Measurements from ENCODE around the gene DOCK11. TPM values are rescaled to one million over a fixed set of nuclear protein-coding genes. Genes with fewer than 3 reads are reported as not detected.

DOCK11 gene
- total RNA-seq, 1 donor from 2014 or later: 14.0 TPM

DNA sequence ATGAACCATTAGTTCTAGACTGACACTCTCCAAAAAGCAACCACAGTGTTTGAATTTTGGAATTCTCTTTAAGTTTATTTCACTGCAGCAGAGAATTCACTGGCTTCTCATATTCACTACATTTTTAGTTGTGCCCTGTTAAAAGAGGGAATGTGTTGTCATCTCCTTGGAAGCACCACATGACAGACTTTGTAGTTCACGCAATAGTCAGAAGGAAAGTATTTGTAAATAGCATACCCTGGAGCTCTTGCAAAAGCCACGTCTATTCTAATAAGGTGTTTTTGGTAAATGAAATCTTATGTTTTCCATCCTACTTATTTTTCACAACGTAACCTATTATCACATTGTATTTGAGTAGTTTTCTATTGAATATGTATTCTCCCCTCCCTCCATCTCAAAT, 25.8 kb downstream of the DOCK11 start:
- H3K4me3 Mint-ChIP-seq: no peak overlapping the region
- no peaks in the 10 kb centered on the region for H3K9me3 Mint-ChIP-seq
- H3K4me1 Mint-ChIP-seq (ENCODE audit: unreplicated experiment): no peaks in the 10 kb centered on the region
- no peak overlapping the region for H3K27ac Mint-ChIP-seq
- H3K36me3 Mint-ChIP-seq: no peaks in the 10 kb centered on the region
- no peaks in the 10 kb centered on the region for H3K27me3 Mint-ChIP-seq
- no peak for DNase-seq (ENCODE audit: extremely low spot score, unreplicated experiment)
- TF ChIP-seq, protein P1, sequence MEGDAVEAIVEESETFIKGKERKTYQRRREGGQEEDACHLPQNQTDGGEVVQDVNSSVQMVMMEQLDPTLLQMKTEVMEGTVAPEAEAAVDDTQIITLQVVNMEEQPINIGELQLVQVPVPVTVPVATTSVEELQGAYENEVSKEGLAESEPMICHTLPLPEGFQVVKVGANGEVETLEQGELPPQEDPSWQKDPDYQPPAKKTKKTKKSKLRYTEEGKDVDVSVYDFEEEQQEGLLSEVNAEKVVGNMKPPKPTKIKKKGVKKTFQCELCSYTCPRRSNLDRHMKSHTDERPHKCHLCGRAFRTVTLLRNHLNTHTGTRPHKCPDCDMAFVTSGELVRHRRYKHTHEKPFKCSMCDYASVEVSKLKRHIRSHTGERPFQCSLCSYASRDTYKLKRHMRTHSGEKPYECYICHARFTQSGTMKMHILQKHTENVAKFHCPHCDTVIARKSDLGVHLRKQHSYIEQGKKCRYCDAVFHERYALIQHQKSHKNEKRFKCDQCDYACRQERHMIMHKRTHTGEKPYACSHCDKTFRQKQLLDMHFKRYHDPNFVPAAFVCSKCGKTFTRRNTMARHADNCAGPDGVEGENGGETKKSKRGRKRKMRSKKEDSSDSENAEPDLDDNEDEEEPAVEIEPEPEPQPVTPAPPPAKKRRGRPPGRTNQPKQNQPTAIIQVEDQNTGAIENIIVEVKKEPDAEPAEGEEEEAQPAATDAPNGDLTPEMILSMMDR (conservative IDR thresholded peaks at IDR 0.05): no peak

DNA sequence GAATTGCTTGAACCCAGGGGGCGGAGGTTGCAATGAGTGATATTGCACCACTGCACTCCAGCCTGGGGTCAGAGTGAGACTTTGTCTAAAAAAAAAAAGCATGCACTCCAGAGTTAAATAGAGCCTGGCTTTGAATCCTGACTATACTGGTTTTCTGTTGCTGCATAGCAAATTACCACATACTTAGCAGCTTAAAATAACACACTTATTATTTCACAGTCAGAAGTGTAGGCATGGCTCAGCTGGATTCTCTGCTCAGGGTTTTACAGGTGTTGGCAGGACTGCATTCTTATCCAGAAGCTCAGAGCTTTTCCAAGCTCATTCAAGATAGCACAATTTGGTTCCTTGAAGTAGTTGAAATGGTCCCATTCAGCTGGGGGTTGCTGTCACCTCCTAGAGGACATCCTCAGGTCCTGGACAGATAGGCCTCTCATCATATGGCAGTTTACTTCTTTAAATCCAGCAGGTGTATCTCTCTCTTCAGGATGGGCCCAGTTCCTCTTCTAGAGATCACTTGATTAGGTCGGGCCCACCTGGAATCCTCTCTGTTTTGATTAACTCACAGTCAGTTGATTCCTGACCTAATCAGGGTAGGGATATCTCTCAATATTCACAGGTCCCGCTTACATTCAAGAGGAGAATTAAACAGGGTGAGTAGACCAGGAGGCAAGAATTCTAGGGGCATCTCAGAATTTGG, 26.8 kb downstream of the DOCK11 start:
- Mint-ChIP-seq H3K4me3 (no peak overlapping the region), H3K9me3 (no peaks in the 10 kb centered on the region), H3K27me3 (no peaks in the 10 kb centered on the region), H3K4me1 (ENCODE audit: unreplicated experiment) (no peaks in the 10 kb centered on the region), H3K36me3 (no peaks in the 10 kb centered on the region), H3K27ac (no peak overlapping the region)
- TF ChIP-seq, protein P1 (conservative IDR thresholded peaks at IDR 0.05): no peak
- DNase-seq (ENCODE audit: extremely low spot score, unreplicated experiment): no peak

DNA sequence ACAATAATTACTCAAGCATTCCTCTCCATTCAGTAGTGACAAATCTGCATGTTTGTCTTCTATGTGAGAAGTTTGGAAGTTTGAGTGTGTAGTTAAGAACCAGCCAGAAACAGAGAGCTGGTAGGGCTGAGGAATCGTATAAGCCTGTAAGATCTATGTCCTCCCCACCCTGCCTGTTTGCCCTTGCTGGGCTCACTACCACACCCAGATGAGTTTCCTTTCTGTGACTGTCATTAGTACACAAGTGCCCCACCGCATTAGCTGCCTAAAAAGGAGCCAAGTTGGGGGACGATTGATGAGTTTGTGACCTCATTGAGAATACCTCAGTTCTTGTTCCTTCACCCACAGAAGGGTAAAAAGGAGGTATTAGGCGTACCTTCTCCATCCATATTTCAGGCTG, 28.3 kb downstream of the DOCK11 start:
- no peaks in the 10 kb centered on the region for H3K9me3 Mint-ChIP-seq
- H3K27me3 Mint-ChIP-seq: no peaks in the 10 kb centered on the region
- DNase-seq (ENCODE audit: extremely low spot score, unreplicated experiment): no peak
- no peak overlapping the region for H3K27ac Mint-ChIP-seq
- H3K36me3 Mint-ChIP-seq: no peaks in the 10 kb centered on the region
- no peaks in the 10 kb centered on the region for H3K4me1 Mint-ChIP-seq (ENCODE audit: unreplicated experiment)
- H3K4me3 Mint-ChIP-seq: no peak overlapping the region
- TF ChIP-seq, protein P1 (conservative IDR thresholded peaks at IDR 0.05): no peak

DNA sequence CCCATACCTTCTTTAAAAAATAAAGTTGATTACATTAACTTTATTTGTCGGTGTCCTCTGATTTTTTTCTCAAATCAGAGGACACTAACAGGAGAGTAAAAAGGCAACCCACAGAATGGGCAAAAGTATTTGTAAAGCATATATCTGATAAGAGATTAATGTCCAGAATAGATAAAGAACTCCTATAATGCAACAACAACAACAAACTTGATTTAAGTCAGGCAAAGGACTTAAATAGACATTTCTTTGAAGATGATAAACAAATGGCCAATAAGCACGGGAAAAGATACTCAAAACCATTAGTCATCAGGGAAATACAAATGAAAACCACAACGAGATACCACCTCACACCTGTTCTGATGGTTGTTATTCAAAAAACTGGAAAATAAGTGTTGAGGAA, 28.7 kb downstream of the DOCK11 start:
- no peaks in the 10 kb centered on the region for H3K36me3 Mint-ChIP-seq
- no peak overlapping the region for H3K4me3 Mint-ChIP-seq
- DNase-seq (ENCODE audit: extremely low spot score, unreplicated experiment): no peak

DNA sequence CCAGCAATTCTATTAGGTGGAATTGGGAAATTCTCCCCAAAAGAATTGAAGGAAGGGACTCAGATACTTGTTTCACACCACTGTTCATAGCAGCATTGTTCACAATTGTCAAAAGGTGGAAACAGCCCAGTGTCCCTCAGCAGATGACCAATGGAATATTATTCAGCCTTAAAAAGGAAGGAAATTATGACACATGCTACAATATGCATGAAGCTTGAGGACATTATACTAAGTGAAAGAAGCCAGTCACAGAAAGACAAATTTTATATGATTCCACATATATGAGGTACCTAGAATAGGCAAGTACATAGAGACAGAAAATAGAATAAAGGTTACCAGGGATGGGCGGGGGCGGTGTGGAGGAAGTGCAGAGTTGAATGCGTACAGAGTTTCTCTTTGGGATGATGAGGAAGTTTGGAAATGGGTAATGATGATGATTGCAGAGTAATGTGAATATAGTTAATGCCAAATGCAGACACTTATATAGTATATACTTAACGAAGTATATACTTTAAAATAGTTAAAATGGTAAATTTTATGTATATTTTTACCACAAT, 29.6 kb downstream of the DOCK11 start:
- Mint-ChIP-seq H3K27me3 (no peaks in the 10 kb centered on the region), H3K4me1 (ENCODE audit: unreplicated experiment) (no peaks in the 10 kb centered on the region), H3K27ac (no peak overlapping the region), H3K9me3 (no peaks in the 10 kb centered on the region), H3K4me3 (no peak overlapping the region), H3K36me3 (no peaks in the 10 kb centered on the region)
- DNase-seq (ENCODE audit: extremely low spot score, unreplicated experiment): no peak
- TF ChIP-seq, protein P1 (conservative IDR thresholded peaks at IDR 0.05): no peak

More for the DNA sequence above, 28.7 kb downstream of the DOCK11 start:
- no peaks in the 10 kb centered on the region for H3K9me3 Mint-ChIP-seq
- no peak overlapping the region for H3K27ac Mint-ChIP-seq
- no peaks in the 10 kb centered on the region for H3K27me3 Mint-ChIP-seq
- TF ChIP-seq, protein P1 (conservative IDR thresholded peaks at IDR 0.05): no peak
- H3K4me1 Mint-ChIP-seq (ENCODE audit: unreplicated experiment): no peaks in the 10 kb centered on the region
